HG03196 (cell line): ENCODE data around the gene MRPL39.

Experiments used
- ATAC-seq: cut with Tn5 transposase; IDR thresholded peaks from one replicate; pipeline ENCODE4 v1.9.1; 2021; ENCODE audit not compliant: unreplicated experiment

MRPL39 gene

GRCh38 chr21:25615880-25616279 lies 8.6 kb upstream of the MRPL39 start:
- ATAC-seq, result no peak

GRCh38 chr21:25614441-25614840 lies 7.2 kb upstream of the MRPL39 start:
- no peak for ATAC-seq

- peak; percentile 76 for ATAC-seq
These were observed 910 bp upstream of the MRPL39 start for GRCh38 chr21:25608044-25608737.

GRCh38 chr21:25589887-25590286 lies 17.4 kb downstream of the MRPL39 start:
- no peak for ATAC-seq

GRCh38 chr21:25586791-25587190 lies 20.5 kb downstream of the MRPL39 start:
- no peak for ATAC-seq

GRCh38 chr21:25586326-25586725 lies 21.0 kb downstream of the MRPL39 start:
- no peak for ATAC-seq

GRCh38 chr21:25584833-25585676 lies 22.2 kb downstream of the MRPL39 start:
- no peak for ATAC-seq

- no peak for ATAC-seq
These were observed 23.7 kb downstream of the MRPL39 start for GRCh38 chr21:25583370-25584130.

GRCh38 chr21:25582888-25583287 lies 24.4 kb downstream of the MRPL39 start:
- ATAC-seq, result no peak

- ATAC-seq, result no peak
These were observed 25.0 kb downstream of the MRPL39 start for GRCh38 chr21:25582164-25582790.

- no peak for ATAC-seq
These were observed 25.7 kb downstream of the MRPL39 start for GRCh38 chr21:25581582-25581981.

- no peak for ATAC-seq
These were observed 26.4 kb downstream of the MRPL39 start for GRCh38 chr21:25580912-25581260.

GRCh38 chr21:25579226-25580013 lies 27.9 kb downstream of the MRPL39 start:
- no peak for ATAC-seq

- ATAC-seq, result peak; percentile 19
These were observed 29.0 kb downstream of the MRPL39 start for GRCh38 chr21:25578056-25578961.

GRCh38 chr21:25577424-25578055 lies 29.7 kb downstream of the MRPL39 start:
- peak; percentile 22 for ATAC-seq

- peak; percentile 21 for ATAC-seq
These were observed 33.7 kb downstream of the MRPL39 start for GRCh38 chr21:25573409-25574206.

- ATAC-seq, result peak; percentile 34
These were observed 34.4 kb downstream of the MRPL39 start for GRCh38 chr21:25572861-25573310.

- ATAC-seq, result no peak
These were observed 35.6 kb downstream of the MRPL39 start for GRCh38 chr21:25571726-25572121.
